Neural cell (in vitro differentiated cells): ENCODE measurements around the gene ZNRD2. TPM values are rescaled to one million over a fixed set of nuclear protein-coding genes. Genes with fewer than 3 reads are reported as not detected.

Experiments used
- H2AFZ ChIP-seq: fragments of 200-600, 300-800 bp; sonication (generic), shearing (Covaris generic); 2 replicates; pipeline ENCODE4 v1.6.0; 2014; ENCODE audit warnings: low read depth, mild to moderate bottlenecking, antibody characterized with exemption, low read length, moderate library complexity
- H3F3A ChIP-seq: fragments of 200-600 bp; shearing (Covaris generic); 2 replicates; pipeline ENCODE4 v1.6.1; 2016; ENCODE audit warnings: mild to moderate bottlenecking, moderate library complexity, mixed read lengths, antibody characterized with exemption, low read length; ENCODE audit not compliant: insufficient read depth, poor library complexity, severe bottlenecking
- H3K27ac ChIP-seq: fragments of 200-600, 300-800 bp; sonication (generic), shearing (Covaris generic); 2 replicates; pipeline ENCODE4 v1.5.1; 2014; ENCODE audit warnings: mild to moderate bottlenecking, low read length, moderate library complexity
- H3K27me3 ChIP-seq: fragments of 300-800, 200-600 bp; sonication (generic), shearing (Covaris generic); 2 replicates; pipeline ENCODE4 v1.6.0; 2014; ENCODE audit warnings: mild to moderate bottlenecking, low read depth, low read length, moderate library complexity; ENCODE audit not compliant: insufficient read depth
- H3K36me3 ChIP-seq: fragments of 300-800, 200-600 bp; sonication (generic), shearing (Covaris generic); 2 replicates; pipeline ENCODE4 v1.5.1; 2014; ENCODE audit warnings: mild to moderate bottlenecking, antibody characterized with exemption, low read length, moderate library complexity; ENCODE audit not compliant: insufficient read depth
- H3K4me2 ChIP-seq: fragments of 300-800, 200-600 bp; sonication (generic), shearing (Covaris generic); 2 replicates; pipeline ENCODE4 v1.6.0; 2014; ENCODE audit warnings: mild to moderate bottlenecking, low read length
- H3K4me3 ChIP-seq: fragments of 300-800, 200-600 bp; sonication (generic), shearing (Covaris generic); 2 replicates; pipeline ENCODE4 v1.5.1; 2014; ENCODE audit warnings: mild to moderate bottlenecking, low read length, moderate library complexity
- H3K79me2 ChIP-seq: fragments of 200-600 bp; shearing (Covaris generic); replicated peaks from 2 replicates; pipeline ENCODE4 v1.6.0; 2014; ENCODE audit warnings: mild to moderate bottlenecking, low read length, moderate library complexity; ENCODE audit not compliant: insufficient read depth
- H3K9ac ChIP-seq: fragments of 300-800, 200-600 bp; sonication (generic), shearing (Covaris generic); 2 replicates; pipeline ENCODE4 v1.6.1; 2016; ENCODE audit warnings: mild to moderate bottlenecking, low read length, mixed read lengths
- H3K9me2 ChIP-seq: fragments of 200-600 bp; shearing (Covaris generic); 2 replicates; pipeline ENCODE4 v1.6.1; 2016; ENCODE audit warnings: mild to moderate bottlenecking, low read length, mixed read lengths; ENCODE audit not compliant: insufficient read depth
- H3K9me3 ChIP-seq: fragments of 200-600, 300-800 bp; sonication (generic), shearing (Covaris generic); 2 replicates; pipeline ENCODE4 v1.6.1; 2016; ENCODE audit warnings: mild to moderate bottlenecking, mixed run types, low read length, moderate library complexity, mixed read lengths
- H4K20me1 ChIP-seq: fragments of 200-600 bp; shearing (Covaris generic); 2 replicates; pipeline ENCODE4 v1.6.1; 2016; ENCODE audit warnings: mild to moderate bottlenecking, mixed run types; ENCODE audit not compliant: insufficient read depth
- EZH2 ChIP-seq: fragments of 200-600, 300-800 bp; shearing (Covaris generic), sonication (generic); IDR thresholded peaks from 2 replicates; pipeline ENCODE4 v1.6.1; 2014; ENCODE audit warnings: antibody characterized with exemption, low read length, borderline replicate concordance, mild to moderate bottlenecking; ENCODE audit not compliant: insufficient read depth, poor library complexity, severe bottlenecking
- MXI1 ChIP-seq: fragments of 450-650 bp; conservative IDR thresholded peaks from 2 replicates; pipeline ENCODE4 v1.6.1; 2014; ENCODE audit warnings: antibody characterized with exemption, mild to moderate bottlenecking; ENCODE audit not compliant: poor library complexity, severe bottlenecking
- POLR2AphosphoS5 ChIP-seq: IDR thresholded peaks from 2 replicates; pipeline ENCODE4 v1.6.1; 2012
- RAD21 ChIP-seq: fragments of 450-650 bp; conservative IDR thresholded peaks from 2 replicates; pipeline ENCODE4 v1.6.1; 2014; ENCODE audit warnings: antibody characterized with exemption, mild to moderate bottlenecking, moderate library complexity
- SMC3 ChIP-seq: fragments of 450-650 bp; conservative IDR thresholded peaks from 2 replicates; pipeline ENCODE4 v1.6.1; 2014; ENCODE audit warnings: antibody characterized with exemption, mild to moderate bottlenecking, moderate library complexity; ENCODE audit not compliant: poor library complexity
- TAF1 ChIP-seq: IDR thresholded peaks from 2 replicates; pipeline ENCODE4 v1.6.1; 2012; ENCODE audit warnings: low read depth
- polyA plus RNA-seq: library from polyadenylated mRNA; depleted of rRNA; stranded (reverse); fragments of >200 nt; gene quantifications from 2 replicates; pipeline ENCODE4 v1.2.3, GENCODE V29; 2014
- TF ChIP-seq, protein P1 (sequence below): fragments of 450-650 bp; IDR thresholded peaks from 2 replicates; pipeline ENCODE4 v1.5.1; 2014; ENCODE audit warnings: antibody characterized with exemption, mild to moderate bottlenecking, moderate library complexity; ENCODE audit not compliant: poor library complexity, severe bottlenecking
- TF ChIP-seq, protein P2 (sequence below): IDR thresholded peaks from 2 replicates; pipeline ENCODE4 v1.6.1; 2012; ENCODE audit warnings: borderline replicate concordance

The ZNRD2 gene
- polyA plus RNA-seq, 1 donor from 2014 or later = 36.2 TPM

DNA sequence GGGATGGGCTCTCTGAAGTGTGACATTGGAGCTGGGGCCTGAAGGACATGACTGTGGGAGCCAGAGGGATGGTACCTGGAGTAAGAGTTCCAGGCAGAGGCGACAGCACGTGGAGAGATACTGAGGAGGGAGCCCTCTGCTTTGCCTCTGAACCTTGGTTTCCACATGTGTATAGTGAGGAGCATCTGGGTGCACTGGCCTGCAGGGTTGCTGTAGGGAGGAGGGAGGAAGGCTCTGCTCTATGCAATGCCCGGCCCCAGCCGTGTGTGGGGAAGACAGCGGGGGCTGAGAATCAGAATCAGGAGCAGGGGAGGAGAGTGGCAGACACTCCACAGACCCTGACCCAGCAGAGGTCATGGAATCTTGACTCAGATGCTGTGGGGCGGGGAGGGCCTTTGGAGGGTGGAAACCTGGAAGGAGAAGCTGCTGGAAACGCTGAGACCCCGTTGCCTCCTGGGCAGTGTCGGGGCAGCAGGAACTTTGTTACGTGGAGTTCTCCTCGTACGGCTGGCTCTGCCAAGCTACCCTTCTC is 41.4 kb upstream of the ZNRD2 start:
- Histone ChIP-seq H3K4me3 (no peak overlapping the region), H3K9me2 (no peaks in the 10 kb centered on the region), H3K79me2 (peaks cover 10% of the 10 kb centered on the region), H3K9me3 (no peaks in the 10 kb centered on the region), H3K4me2 (no peak overlapping the region), H3K27me3 (no peaks in the 10 kb centered on the region), H3K9ac (no peak overlapping the region), H3K36me3 (peaks cover 7% of the 10 kb centered on the region), H3F3A (no peaks in the 10 kb centered on the region), H4K20me1 (no peaks in the 10 kb centered on the region), H2AFZ (no peak overlapping the region), H3K27ac (no peak overlapping the region)
- TF ChIP-seq, protein P1, sequence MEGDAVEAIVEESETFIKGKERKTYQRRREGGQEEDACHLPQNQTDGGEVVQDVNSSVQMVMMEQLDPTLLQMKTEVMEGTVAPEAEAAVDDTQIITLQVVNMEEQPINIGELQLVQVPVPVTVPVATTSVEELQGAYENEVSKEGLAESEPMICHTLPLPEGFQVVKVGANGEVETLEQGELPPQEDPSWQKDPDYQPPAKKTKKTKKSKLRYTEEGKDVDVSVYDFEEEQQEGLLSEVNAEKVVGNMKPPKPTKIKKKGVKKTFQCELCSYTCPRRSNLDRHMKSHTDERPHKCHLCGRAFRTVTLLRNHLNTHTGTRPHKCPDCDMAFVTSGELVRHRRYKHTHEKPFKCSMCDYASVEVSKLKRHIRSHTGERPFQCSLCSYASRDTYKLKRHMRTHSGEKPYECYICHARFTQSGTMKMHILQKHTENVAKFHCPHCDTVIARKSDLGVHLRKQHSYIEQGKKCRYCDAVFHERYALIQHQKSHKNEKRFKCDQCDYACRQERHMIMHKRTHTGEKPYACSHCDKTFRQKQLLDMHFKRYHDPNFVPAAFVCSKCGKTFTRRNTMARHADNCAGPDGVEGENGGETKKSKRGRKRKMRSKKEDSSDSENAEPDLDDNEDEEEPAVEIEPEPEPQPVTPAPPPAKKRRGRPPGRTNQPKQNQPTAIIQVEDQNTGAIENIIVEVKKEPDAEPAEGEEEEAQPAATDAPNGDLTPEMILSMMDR = no peak
- no peak for TF ChIP-seq TAF1
- TF ChIP-seq RAD21 = no peak
- no peak for TF ChIP-seq MXI1
- no peak for TF ChIP-seq POLR2AphosphoS5
- TF ChIP-seq, protein P2, sequence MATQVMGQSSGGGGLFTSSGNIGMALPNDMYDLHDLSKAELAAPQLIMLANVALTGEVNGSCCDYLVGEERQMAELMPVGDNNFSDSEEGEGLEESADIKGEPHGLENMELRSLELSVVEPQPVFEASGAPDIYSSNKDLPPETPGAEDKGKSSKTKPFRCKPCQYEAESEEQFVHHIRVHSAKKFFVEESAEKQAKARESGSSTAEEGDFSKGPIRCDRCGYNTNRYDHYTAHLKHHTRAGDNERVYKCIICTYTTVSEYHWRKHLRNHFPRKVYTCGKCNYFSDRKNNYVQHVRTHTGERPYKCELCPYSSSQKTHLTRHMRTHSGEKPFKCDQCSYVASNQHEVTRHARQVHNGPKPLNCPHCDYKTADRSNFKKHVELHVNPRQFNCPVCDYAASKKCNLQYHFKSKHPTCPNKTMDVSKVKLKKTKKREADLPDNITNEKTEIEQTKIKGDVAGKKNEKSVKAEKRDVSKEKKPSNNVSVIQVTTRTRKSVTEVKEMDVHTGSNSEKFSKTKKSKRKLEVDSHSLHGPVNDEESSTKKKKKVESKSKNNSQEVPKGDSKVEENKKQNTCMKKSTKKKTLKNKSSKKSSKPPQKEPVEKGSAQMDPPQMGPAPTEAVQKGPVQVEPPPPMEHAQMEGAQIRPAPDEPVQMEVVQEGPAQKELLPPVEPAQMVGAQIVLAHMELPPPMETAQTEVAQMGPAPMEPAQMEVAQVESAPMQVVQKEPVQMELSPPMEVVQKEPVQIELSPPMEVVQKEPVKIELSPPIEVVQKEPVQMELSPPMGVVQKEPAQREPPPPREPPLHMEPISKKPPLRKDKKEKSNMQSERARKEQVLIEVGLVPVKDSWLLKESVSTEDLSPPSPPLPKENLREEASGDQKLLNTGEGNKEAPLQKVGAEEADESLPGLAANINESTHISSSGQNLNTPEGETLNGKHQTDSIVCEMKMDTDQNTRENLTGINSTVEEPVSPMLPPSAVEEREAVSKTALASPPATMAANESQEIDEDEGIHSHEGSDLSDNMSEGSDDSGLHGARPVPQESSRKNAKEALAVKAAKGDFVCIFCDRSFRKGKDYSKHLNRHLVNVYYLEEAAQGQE = no peak
- TF ChIP-seq EZH2 = no peak
- TF ChIP-seq SMC3 = no peak

DNA sequence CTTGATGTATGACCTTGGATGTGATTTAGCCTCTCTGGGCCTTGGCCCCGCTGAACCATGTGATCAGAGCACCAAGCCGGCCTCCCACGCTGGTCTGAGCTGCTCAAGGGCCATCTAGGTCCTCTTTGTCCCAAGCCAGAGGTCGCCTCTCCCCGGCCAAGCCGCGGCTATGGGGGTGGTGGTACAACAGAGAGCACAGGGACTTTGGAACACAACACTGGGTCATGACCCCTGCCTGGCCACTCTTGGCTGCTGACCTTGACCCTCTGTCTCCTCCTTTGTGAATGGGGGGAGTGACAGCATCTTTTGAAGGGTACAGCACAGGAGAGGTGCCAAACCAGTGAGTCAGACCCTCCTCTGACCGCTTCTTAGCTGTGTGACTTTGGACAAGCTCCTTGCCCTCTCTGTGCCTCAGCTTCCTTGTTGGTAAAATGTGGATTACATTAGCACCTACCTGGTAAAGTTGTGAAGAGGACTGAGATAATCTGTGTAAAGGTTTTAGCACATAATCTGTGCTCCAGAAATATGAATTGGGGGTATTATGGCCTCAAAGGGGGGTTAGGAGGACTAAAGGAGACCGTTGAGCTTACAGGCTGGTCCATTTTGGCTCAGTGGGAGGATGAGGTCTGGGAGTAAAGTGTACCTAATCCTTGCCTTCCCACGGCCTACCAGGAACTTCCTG is 40.7 kb upstream of the ZNRD2 start:
- Histone ChIP-seq H3K27me3 (no peaks in the 10 kb centered on the region), H4K20me1 (no peaks in the 10 kb centered on the region), H3K4me2 (no peak overlapping the region), H3K9me3 (no peaks in the 10 kb centered on the region), H3K9me2 (no peaks in the 10 kb centered on the region), H3K79me2 (peaks cover 10% of the 10 kb centered on the region), H2AFZ (no peak overlapping the region), H3K36me3 (peaks cover 7% of the 10 kb centered on the region), H3K4me3 (no peak overlapping the region), H3F3A (no peaks in the 10 kb centered on the region), H3K9ac (no peak overlapping the region), H3K27ac (no peak overlapping the region)
- TF ChIP-seq, protein P1 = no peak
- TF ChIP-seq RAD21 (no peak), MXI1 (no peak)
